NB4 (cell line): Measurements from ENCODE around the gene LMO7.

Experiments used
- DNase-seq: peaks from one replicate; pipeline ENCODE4 v3.0.0; 2010; ENCODE audit warnings: low read depth
- H3K4me3 ChIP-seq: one replicate; pipeline ENCODE4 v1.5.1; 2011; ENCODE audit warnings: mild to moderate bottlenecking, low read depth, low read length, moderate library complexity
- CTCF ChIP-seq: IDR thresholded peaks from one replicate; pipeline ENCODE4 v1.5.1; 2012; ENCODE audit warnings: low read depth, low read length
- MAX ChIP-seq: IDR thresholded peaks from 2 replicates; pipeline ENCODE4 v1.6.1; 2011; ENCODE audit warnings: low read depth, low read length
- MYC ChIP-seq: IDR thresholded peaks from 2 replicates; pipeline ENCODE4 v1.6.1; 2011; ENCODE audit warnings: low read depth, low read length
- POLR2A ChIP-seq: IDR thresholded peaks from 2 replicates; pipeline ENCODE4 v1.6.1; 2011; ENCODE audit warnings: mild to moderate bottlenecking; ENCODE audit not compliant: insufficient read length; ENCODE audit errors: extremely low read depth

Gene LMO7

GRCh38 chr13:75869981-75870380, 233.9 kb downstream of the LMO7 start:
- TF ChIP-seq POLR2A, result no peak
- no peak for DNase-seq
- no peak overlapping the region for H3K4me3 ChIP-seq

GRCh38 chr13:75870397-75870903, 234.3 kb downstream of the LMO7 start:
- peak; percentile 33 for DNase-seq

GRCh38 chr13:75871059-75871458, 234.9 kb downstream of the LMO7 start:
- DNase-seq, result no peak
- H3K4me3 ChIP-seq, result no peak overlapping the region

More at GRCh38 chr13:75870397-75870903, 234.3 kb downstream of the LMO7 start:
- TF ChIP-seq MAX (no peak), CTCF (peak; percentile 65)
- H3K4me3 ChIP-seq, result no peak overlapping the region

GRCh38 chr13:75872980-75873379, 236.8 kb downstream of the LMO7 start:
- no peak overlapping the region for H3K4me3 ChIP-seq
- peak; percentile 34 for DNase-seq
- TF ChIP-seq POLR2A, result no peak
- TF ChIP-seq MAX, result peak; percentile 70
- no peak for TF ChIP-seq CTCF
- TF ChIP-seq MYC, result no peak

More at GRCh38 chr13:75871059-75871458, 234.9 kb downstream of the LMO7 start:
- TF ChIP-seq MAX (no peak), MYC (no peak), POLR2A (no peak)

- DNase-seq, result no peak
- TF ChIP-seq MYC (no peak), CTCF (no peak), MAX (no peak), POLR2A (no peak)
- H3K4me3 ChIP-seq, result no peak overlapping the region
These were observed 237.4 kb downstream of the LMO7 start for GRCh38 chr13:75873494-75873893.

GRCh38 chr13:75875450-75875849, 239.3 kb downstream of the LMO7 start:
- TF ChIP-seq POLR2A (no peak), MYC (no peak), CTCF (no peak), MAX (no peak)
- DNase-seq, result no peak
- no peak overlapping the region for H3K4me3 ChIP-seq
